A673 (cell line): ENCODE measurements around the gene LINC01488. TPM values are rescaled to one million over a fixed set of nuclear protein-coding genes. Genes with fewer than 3 reads are reported as not detected.

Experiments
- BruUV-seq: library from RNA; stranded (reverse); fragments of 400-500 nt; replicated peaks from 2 replicates; lab custom pipeline; 2021; lab: Mats Ljungman, UMichigan
- CTCF ChIA-PET: fragments of 300-600 bp; sonication (Branson Sonifier 250); formaldehyde crosslinking; loops from one replicate; lab custom pipeline; 2022; ENCODE audit warnings: antibody characterized with exemption; lab: Charles Lee
- POLR2A ChIA-PET: fragments of 300-600 bp; sonication (Branson Sonifier 250); formaldehyde crosslinking; loops from one replicate; lab custom pipeline; 2022; ENCODE audit warnings: antibody characterized with exemption; ENCODE audit not compliant: low non-redundant PET; lab: Charles Lee
- DNase-seq: peaks from one replicate; pipeline ENCODE4 v3.0.0-alpha.2; 2015; ENCODE audit warnings: low spot score
- H3K27ac ChIP-seq: fragments of 200-600 bp; sonication (generic); 2 replicates; pipeline ENCODE4 v1.5.1; 2016; ENCODE audit warnings: mixed run types, low read depth, mild to moderate bottlenecking, mixed read lengths, antibody characterized with exemption, low read length; ENCODE audit not compliant: poor library complexity, severe bottlenecking
- H3K27me3 ChIP-seq: fragments of 200-600 bp; sonication (generic); replicated peaks from 2 replicates; pipeline ENCODE4 v1.6.1; 2017; ENCODE audit warnings: mixed run types, low read depth, mild to moderate bottlenecking, mixed read lengths, antibody characterized with exemption, low read length; ENCODE audit not compliant: insufficient read depth, poor library complexity
- H3K36me3 ChIP-seq: fragments of 200-600 bp; sonication (generic); 2 replicates; pipeline ENCODE4 v1.6.1; 2016; ENCODE audit warnings: mixed run types, mild to moderate bottlenecking, mixed read lengths, antibody characterized with exemption, low read length; ENCODE audit not compliant: insufficient read depth, poor library complexity, severe bottlenecking
- H3K4me1 ChIP-seq: fragments of 200-600 bp; sonication (generic); 2 replicates; pipeline ENCODE4 v1.6.1; 2017; ENCODE audit warnings: mixed run types, mild to moderate bottlenecking, mixed read lengths, antibody characterized with exemption, low read length; ENCODE audit not compliant: insufficient read depth, poor library complexity, severe bottlenecking
- H3K4me3 ChIP-seq: fragments of 200-600 bp; sonication (generic); 2 replicates; pipeline ENCODE4 v1.5.1; 2016; ENCODE audit warnings: low read depth, mixed run types, mild to moderate bottlenecking, mixed read lengths, low read length; ENCODE audit not compliant: poor library complexity, severe bottlenecking
- H3K9me3 ChIP-seq: fragments of 200-600 bp; sonication (generic); 2 replicates; pipeline ENCODE4 v1.6.1; 2016; ENCODE audit warnings: mixed run types, low read depth, mild to moderate bottlenecking, mixed read lengths, antibody characterized with exemption, low read length; ENCODE audit not compliant: poor library complexity, severe bottlenecking
- EZH2 ChIP-seq: fragments of 200-600 bp; sonication (generic); IDR thresholded peaks from 2 replicates; pipeline ENCODE4 v1.6.1; 2017; ENCODE audit warnings: borderline replicate concordance, low read depth, mild to moderate bottlenecking, mixed read lengths, antibody characterized with exemption, low read length; ENCODE audit not compliant: poor library complexity, severe bottlenecking
- intact Hi-C: fragments of 100-400 bp; cut with micrococcal nuclease; formaldehyde crosslinking; loops from one replicate; pipeline ENCODE4 v1.10.0; 2022; ENCODE audit not compliant: unreplicated experiment
- total RNA-seq: library from RNA; stranded (reverse); gene quantifications from 2 replicates; pipeline ENCODE4 v1.2.3, GENCODE V29; 2021
- TF ChIP-seq, protein P1 (sequence below): fragments of 300-800, 200-600 bp; sonication (generic); conservative IDR thresholded peaks from 2 replicates; pipeline ENCODE4 v1.5.1; 2017; ENCODE audit warnings: low read depth, mild to moderate bottlenecking, antibody characterized with exemption, low read length, moderate library complexity, mixed read lengths

The LINC01488 gene
- total RNA-seq, 1 experiment from 2014 or later = not detected

DNA sequence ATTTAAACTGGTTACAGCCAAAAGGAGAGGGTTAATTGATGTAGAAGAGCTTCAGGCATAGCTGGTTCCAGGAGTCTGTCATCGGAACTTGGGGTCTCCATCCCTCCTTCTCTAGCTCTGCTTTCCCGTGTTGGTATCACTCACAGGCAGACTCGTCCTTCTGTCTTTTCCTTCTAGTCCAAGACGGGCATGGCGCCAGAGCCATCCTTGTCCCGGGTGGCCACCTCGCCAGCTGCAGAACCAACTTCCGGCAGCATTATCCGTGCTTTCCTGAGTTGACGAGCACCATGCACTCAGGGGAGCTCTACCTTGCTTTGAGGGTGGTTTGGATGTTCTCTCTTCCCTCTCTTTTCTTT is 14.7 kb downstream of the LINC01488 start:
- ChIA-PET POLR2A (no interaction called here), CTCF (no interaction called here)
- no peaks in the 10 kb centered on the region for H3K36me3 ChIP-seq
- H3K4me3 ChIP-seq = no peak overlapping the region
- no peak overlapping the region for H3K27ac ChIP-seq
- no peaks in the 10 kb centered on the region for H3K9me3 ChIP-seq
- H3K4me1 ChIP-seq = no peaks in the 10 kb centered on the region
- no TSS peak for BruUV-seq
- no peaks in the 10 kb centered on the region for H3K27me3 ChIP-seq
- intact Hi-C loops = no loop called here
- TF ChIP-seq, protein P1, sequence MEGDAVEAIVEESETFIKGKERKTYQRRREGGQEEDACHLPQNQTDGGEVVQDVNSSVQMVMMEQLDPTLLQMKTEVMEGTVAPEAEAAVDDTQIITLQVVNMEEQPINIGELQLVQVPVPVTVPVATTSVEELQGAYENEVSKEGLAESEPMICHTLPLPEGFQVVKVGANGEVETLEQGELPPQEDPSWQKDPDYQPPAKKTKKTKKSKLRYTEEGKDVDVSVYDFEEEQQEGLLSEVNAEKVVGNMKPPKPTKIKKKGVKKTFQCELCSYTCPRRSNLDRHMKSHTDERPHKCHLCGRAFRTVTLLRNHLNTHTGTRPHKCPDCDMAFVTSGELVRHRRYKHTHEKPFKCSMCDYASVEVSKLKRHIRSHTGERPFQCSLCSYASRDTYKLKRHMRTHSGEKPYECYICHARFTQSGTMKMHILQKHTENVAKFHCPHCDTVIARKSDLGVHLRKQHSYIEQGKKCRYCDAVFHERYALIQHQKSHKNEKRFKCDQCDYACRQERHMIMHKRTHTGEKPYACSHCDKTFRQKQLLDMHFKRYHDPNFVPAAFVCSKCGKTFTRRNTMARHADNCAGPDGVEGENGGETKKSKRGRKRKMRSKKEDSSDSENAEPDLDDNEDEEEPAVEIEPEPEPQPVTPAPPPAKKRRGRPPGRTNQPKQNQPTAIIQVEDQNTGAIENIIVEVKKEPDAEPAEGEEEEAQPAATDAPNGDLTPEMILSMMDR = no peak
- no peak for TF ChIP-seq EZH2
- DNase-seq = no peak

DNA sequence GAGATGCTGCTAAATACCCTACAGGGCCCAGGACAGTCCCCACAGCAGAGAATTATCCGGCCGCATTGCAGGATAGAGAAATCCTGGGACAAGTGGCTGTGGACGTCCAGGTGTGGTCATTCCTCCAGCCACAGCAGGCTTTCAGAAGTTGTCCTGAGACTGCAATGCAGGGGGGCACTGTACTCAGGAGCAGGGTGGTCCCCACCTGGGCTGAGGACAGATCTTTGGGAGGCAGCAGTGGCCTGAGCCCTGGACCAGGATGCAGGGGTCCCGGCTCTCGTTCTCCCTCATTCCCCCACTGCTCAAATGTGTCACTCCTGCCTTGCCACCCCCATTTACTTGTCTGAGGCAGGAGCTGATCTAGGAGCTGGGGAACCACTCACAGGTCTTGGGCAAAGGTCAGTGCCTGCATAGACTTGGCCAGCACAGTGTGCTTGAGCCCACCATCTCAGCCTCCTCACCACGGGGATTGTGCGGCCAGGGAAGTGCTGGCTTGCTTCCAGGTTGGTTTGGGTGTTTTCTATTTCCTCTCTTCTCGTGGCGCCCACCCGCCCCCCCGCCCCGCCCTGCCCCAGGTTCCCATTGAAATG is 15.3 kb downstream of the LINC01488 start:
- Histone ChIP-seq H3K27me3 (no peaks in the 10 kb centered on the region), H3K27ac (no peak overlapping the region), H3K36me3 (no peaks in the 10 kb centered on the region), H3K4me1 (no peaks in the 10 kb centered on the region), H3K9me3 (no peaks in the 10 kb centered on the region), H3K4me3 (no peak overlapping the region)
- intact Hi-C loops = no loop called here
- no peak for DNase-seq
- ChIA-PET POLR2A (no interaction called here), CTCF (no interaction called here)
- no TSS peak for BruUV-seq
- TF ChIP-seq, protein P1 = no peak
- no peak for TF ChIP-seq EZH2

DNA sequence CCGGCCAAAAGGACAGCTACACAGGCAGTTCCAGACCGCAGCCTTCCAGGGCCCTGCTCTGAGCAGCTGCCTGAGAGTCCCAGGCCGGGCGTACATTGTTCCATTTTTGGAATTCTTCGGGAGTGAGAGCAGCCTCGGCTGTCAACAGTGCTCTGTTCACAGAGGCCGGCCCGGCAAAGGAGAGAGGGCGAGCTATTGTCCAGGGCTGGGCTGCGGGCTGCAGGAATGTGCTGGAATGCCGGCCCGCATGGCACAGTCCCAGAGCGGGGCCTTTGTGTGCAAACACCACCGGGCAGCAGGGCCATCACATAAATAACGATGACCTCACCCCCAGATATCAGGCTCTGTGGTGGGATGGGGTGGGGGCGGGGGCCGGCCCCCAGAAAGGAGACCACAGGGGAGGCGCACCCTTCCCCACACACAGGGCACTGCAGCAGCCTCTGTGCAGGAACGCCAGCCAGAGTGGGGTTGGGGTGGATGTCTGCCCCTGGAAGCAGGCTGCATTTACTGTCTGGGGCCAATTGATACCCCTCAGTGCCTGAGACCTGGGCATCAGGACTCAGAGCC is 15.8 kb downstream of the LINC01488 start:
- ChIA-PET POLR2A (no interaction called here), CTCF (no interaction called here)
- Histone ChIP-seq H3K4me1 (no peaks in the 10 kb centered on the region), H3K4me3 (no peak overlapping the region), H3K9me3 (no peaks in the 10 kb centered on the region), H3K27me3 (no peaks in the 10 kb centered on the region), H3K27ac (no peak overlapping the region), H3K36me3 (no peaks in the 10 kb centered on the region)
- intact Hi-C loops = no loop called here
- BruUV-seq = no TSS peak
- peak; percentile 24 for DNase-seq
- TF ChIP-seq, protein P1 = no peak
- TF ChIP-seq EZH2 = no peak
